ENCODE data around the gene ADSS2.

The ADSS2 gene

GRCh38 chr1:244362476-244362875 lies 89.2 kb downstream of the ADSS2 start:
- no peak for DNase-seq

- DNase-seq = peak; percentile 36
Observed at GRCh38 chr1:244361764-244362473, 89.8 kb downstream of the ADSS2 start.
